Activated B cell treated with CpG ODN at 0.5 μM for 24 hours (primary cell): ENCODE results near the gene ADSS1. TPM values are rescaled to one million over a fixed set of nuclear protein-coding genes. Genes with fewer than 3 reads are reported as not detected.

Source experiments
- ATAC-seq: fragments of 200-7000 bp; cut with Tn5 transposase; one replicate; pipeline ENCODE4 v1.10.0; 2021; ENCODE audit warnings: low read depth, mild to moderate bottlenecking, moderate library complexity
- CTCF ChIA-PET: fragments of 350-600 bp; sonication (Branson Sonifier 250); formaldehyde crosslinking; loops from one replicate; lab custom pipeline; 2021; ENCODE audit warnings: antibody characterized with exemption; lab: Charles Lee
- POLR2A ChIA-PET: fragments of 350-600 bp; sonication (Branson Sonifier 250); formaldehyde crosslinking; loops from one replicate; lab custom pipeline; 2021; ENCODE audit warnings: antibody characterized with exemption; lab: Charles Lee
- DNase-seq: peaks from one replicate; pipeline ENCODE4 v3.0.0; 2022
- H3K27ac Mint-ChIP-seq: one replicate; pipeline ENCODE4 v1.8.0; 2020; ENCODE audit warnings: mixed read lengths
- H3K27me3 Mint-ChIP-seq: one replicate; pipeline ENCODE4 v1.8.0; 2021; ENCODE audit warnings: mixed read lengths
- H3K36me3 Mint-ChIP-seq: one replicate; pipeline ENCODE4 v1.8.0; 2021; ENCODE audit warnings: low read depth, mixed read lengths
- H3K4me1 Mint-ChIP-seq: one replicate; pipeline ENCODE4 v1.8.0; 2021; ENCODE audit warnings: mixed read lengths
- H3K4me3 Mint-ChIP-seq: one replicate; pipeline ENCODE4 v1.8.0; 2020; ENCODE audit warnings: mild to moderate bottlenecking, mixed read lengths
- H3K9me3 Mint-ChIP-seq: one replicate; pipeline ENCODE4 v1.8.0; 2020; ENCODE audit warnings: mixed read lengths
- intact Hi-C: fragments of 100-400 bp; cut with micrococcal nuclease; formaldehyde crosslinking; loops from one replicate; pipeline ENCODE4 v1.15.1; 2024
- total RNA-seq: library from RNA; stranded (reverse); gene quantifications from 2 replicates; pipeline ENCODE4 v1.2.3, GENCODE V29; 2022
- TF ChIP-seq, protein P1 (sequence below): fragments of 200-600 bp; IDR thresholded peaks from one replicate; pipeline ENCODE4 v1.8.0; 2022; ENCODE audit warnings: antibody characterized with exemption, mild to moderate bottlenecking

The ADSS1 gene
- total RNA-seq, 1 donor from 2014 or later, result 0.18 TPM

DNA sequence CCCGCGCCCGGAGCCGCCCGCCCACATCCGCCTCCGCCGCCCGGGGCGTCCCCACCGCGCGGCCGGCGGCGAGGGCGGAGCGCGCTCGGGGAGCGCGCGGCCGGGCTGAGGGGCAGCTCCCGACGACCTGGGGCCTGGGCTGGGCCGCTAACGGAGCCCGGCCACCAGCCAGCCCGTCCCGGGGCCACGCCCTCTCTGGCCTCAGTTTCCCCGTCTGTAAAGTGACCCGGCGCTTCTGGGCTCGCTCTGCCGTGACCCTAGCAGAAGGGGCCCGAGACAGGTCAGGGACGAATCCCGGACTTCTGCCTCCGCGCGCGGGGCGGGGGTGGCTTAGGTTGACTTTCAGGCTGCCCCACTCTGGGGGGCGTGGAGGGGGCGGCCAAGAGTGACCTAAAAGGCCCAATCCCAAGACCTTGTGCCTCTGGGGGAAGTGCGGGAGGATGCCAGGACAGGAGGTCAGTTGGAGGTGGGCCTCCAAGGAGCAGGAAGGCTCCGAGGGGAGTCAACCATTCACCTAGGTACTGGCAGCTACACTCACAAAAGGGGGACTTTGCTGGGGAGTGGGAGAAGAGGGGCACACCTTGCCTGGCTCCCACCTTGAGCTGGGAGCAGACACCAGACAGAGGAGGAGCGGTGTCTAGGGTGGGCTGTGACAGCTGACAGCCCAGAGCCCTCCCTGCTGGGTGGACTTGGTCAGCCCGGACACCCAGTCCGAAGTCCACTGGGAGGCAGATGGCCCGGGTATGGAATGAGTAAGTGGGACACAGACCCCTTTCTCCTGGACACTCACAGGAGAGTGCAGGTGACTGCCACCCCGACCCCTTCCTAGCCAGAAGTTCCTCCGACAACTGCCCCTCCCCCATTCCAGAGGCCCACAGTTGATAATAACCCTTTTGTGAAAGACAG, 72.0 kb downstream of the ADSS1 start:
- H3K9me3 Mint-ChIP-seq, result no peaks in the 10 kb centered on the region
- peak overlapping the region; percentile 77 for H3K27ac Mint-ChIP-seq
- POLR2A ChIA-PET, result no interaction called here
- H3K36me3 Mint-ChIP-seq, result peaks cover 6% of the 10 kb centered on the region
- CTCF ChIA-PET, result no interaction called here
- DNase-seq (peak; percentile 58), ATAC-seq (peak; percentile 58)
- H3K27me3 Mint-ChIP-seq, result no peaks in the 10 kb centered on the region
- H3K4me3 Mint-ChIP-seq, result peak overlapping the region; percentile 74
- TF ChIP-seq, protein P1, sequence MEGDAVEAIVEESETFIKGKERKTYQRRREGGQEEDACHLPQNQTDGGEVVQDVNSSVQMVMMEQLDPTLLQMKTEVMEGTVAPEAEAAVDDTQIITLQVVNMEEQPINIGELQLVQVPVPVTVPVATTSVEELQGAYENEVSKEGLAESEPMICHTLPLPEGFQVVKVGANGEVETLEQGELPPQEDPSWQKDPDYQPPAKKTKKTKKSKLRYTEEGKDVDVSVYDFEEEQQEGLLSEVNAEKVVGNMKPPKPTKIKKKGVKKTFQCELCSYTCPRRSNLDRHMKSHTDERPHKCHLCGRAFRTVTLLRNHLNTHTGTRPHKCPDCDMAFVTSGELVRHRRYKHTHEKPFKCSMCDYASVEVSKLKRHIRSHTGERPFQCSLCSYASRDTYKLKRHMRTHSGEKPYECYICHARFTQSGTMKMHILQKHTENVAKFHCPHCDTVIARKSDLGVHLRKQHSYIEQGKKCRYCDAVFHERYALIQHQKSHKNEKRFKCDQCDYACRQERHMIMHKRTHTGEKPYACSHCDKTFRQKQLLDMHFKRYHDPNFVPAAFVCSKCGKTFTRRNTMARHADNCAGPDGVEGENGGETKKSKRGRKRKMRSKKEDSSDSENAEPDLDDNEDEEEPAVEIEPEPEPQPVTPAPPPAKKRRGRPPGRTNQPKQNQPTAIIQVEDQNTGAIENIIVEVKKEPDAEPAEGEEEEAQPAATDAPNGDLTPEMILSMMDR, result no peak
- intact Hi-C loops, result no loop called here
- peaks cover 54% of the 10 kb centered on the region for H3K4me1 Mint-ChIP-seq

DNA sequence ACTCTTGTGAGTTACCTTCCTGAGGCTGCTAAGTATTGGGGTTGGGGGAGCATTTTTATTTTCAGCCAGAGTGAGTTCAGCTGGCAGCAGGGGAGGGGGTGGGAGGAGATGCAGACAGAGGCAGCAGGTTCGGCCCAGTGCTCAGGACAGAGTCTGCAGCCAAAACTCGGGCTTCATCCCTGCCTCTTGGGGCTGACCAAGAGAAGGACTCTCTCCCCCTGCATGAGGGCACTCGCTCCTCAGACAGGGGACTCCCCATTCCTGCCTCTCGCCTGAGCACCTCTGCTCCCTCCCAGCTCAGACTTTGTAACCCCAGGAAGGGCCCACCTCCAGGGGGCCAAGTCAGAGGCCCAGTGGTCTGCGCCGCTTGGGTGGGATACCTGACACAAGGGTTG, 72.7 kb downstream of the ADSS1 start:
- intact Hi-C loops, result no loop called here
- POLR2A ChIA-PET, result no interaction called here
- no peaks in the 10 kb centered on the region for H3K9me3 Mint-ChIP-seq
- DNase-seq, result no peak
- CTCF ChIA-PET, result no interaction called here
- TF ChIP-seq, protein P1, result no peak
- ATAC-seq, result no peak
- H3K4me3 Mint-ChIP-seq, result peak overlapping the region; percentile 74
- no peaks in the 10 kb centered on the region for H3K27me3 Mint-ChIP-seq
- H3K36me3 Mint-ChIP-seq, result peaks cover 2% of the 10 kb centered on the region
- H3K4me1 Mint-ChIP-seq, result peaks cover 55% of the 10 kb centered on the region
- peak overlapping the region; percentile 77 for H3K27ac Mint-ChIP-seq

Other genes starting within 250 kb of the ADSS1 start
- gene C14orf180, start 144.5 kb upstream of the ADSS1 start, total RNA-seq, result not detected in 2 replicates
- not detected in 2 replicates for gene TMEM179, start 119.5 kb upstream of the ADSS1 start, total RNA-seq
- gene INF2, start 34.6 kb upstream of the ADSS1 start, total RNA-seq, result 38.6 and 47.2 TPM in 2 replicates
- gene SIVA1, start 28.9 kb downstream of the ADSS1 start, total RNA-seq, result 47.9 and 51.2 TPM in 2 replicates
- 72.8 and 80.8 TPM in 2 replicates for gene AKT1, start 71.5 kb downstream of the ADSS1 start, total RNA-seq
- 3.0 and 3.1 TPM in 2 replicates for gene ZBTB42, start 76.9 kb downstream of the ADSS1 start, total RNA-seq
- gene CEP170B, start 141.0 kb downstream of the ADSS1 start, total RNA-seq, result 1.6 and 1.8 TPM in 2 replicates
- 458 and 473 TPM in 2 replicates for gene PLD4, start 200.7 kb downstream of the ADSS1 start, total RNA-seq